IMR-90 (cell line): ENCODE results near the gene RABGGTA.

Experiments used
- CEBPB ChIP-seq: IDR thresholded peaks from 2 replicates; pipeline ENCODE4 v1.6.1; 2012; ENCODE audit warnings: low read depth, low read length, improper control_type of control experiment
- CTCF ChIP-seq: conservative IDR thresholded peaks from 2 replicates; pipeline ENCODE4 v1.5.1; 2012; ENCODE audit warnings: mild to moderate bottlenecking, low read depth, low read length, improper control_type of control experiment
- FOS ChIP-seq: fragments of 150-350 bp; IDR thresholded peaks from 2 replicates; pipeline ENCODE4 v1.6.1; 2016; ENCODE audit warnings: low read depth, low read length
- MAFK ChIP-seq: IDR thresholded peaks from 2 replicates; pipeline ENCODE4 v1.6.1; 2012; ENCODE audit warnings: low read depth, low read length, improper control_type of control experiment
- MXI1 ChIP-seq: IDR thresholded peaks from 2 replicates; pipeline ENCODE4 v1.6.1; 2012; ENCODE audit warnings: low read depth, mild to moderate bottlenecking, low read length, moderate library complexity, borderline replicate concordance
- POLR2A ChIP-seq: IDR thresholded peaks from 2 replicates; pipeline ENCODE4 v1.6.1; 2012; ENCODE audit warnings: mild to moderate bottlenecking, low read depth, low read length
- SMC3 ChIP-seq: fragments of 150-350 bp; IDR thresholded peaks from 2 replicates; pipeline ENCODE4 v1.6.1; 2016; ENCODE audit warnings: low read depth, mild to moderate bottlenecking, antibody characterized with exemption, low read length, moderate library complexity
- USF2 ChIP-seq: fragments of 150-350 bp; IDR thresholded peaks from 2 replicates; pipeline ENCODE4 v1.6.1; 2017; ENCODE audit warnings: mild to moderate bottlenecking, antibody characterized with exemption, low read length, low read depth

GRCh38 chr14:24241829-24242443 is 29.5 kb downstream of the RABGGTA start:
- peak; percentile 45 for TF ChIP-seq CTCF
- no peak for TF ChIP-seq FOS
- no peak for TF ChIP-seq SMC3
- TF ChIP-seq POLR2A, result no peak
- TF ChIP-seq USF2, result no peak
- 0 out of 2 replicates have a peak, but pooled peaks have one; percentile 29 for TF ChIP-seq MAFK
- TF ChIP-seq CEBPB, result no peak
- TF ChIP-seq MXI1, result no peak
